ENCODE data around the gene IGSF21. TPM values are rescaled to one million over a fixed set of nuclear protein-coding genes. Genes with fewer than 3 reads are reported as not detected.

The IGSF21 gene
- total RNA-seq, 1 experiment from 2014 or later = 5.2 TPM

DNA sequence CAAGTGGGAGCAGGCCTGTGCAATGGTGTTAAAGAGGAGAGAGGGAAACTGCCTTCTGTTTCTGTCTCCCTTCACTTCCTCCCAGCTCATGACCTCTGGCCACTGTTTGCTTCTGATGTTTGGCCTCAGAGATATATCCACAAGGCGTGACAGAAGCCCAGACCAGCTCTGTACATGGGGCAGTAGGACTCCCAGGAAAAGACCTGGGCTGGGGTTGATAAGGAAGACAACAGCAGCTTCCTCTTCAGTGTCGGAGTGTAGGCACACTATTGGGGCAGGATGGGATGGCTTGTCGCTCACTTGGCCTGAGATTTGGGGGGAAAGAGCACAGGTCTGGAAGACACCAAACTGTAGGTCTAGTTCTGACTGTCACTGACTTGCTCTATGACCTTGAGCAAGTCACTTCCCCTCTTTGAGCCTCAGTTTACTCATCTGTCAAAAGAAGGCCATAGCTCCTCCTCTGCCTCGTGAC, 305.3 kb downstream of the IGSF21 start:
- Histone ChIP-seq H3K23me2 (ENCODE audit: insufficient read length, low read depth, low read length, poor library complexity, severe bottlenecking) (no peaks in the 10 kb centered on the region), H2BK20ac (ENCODE audit: low read depth, low read length, poor library complexity, severe bottlenecking) (no peak overlapping the region), H3K4me1 (ENCODE audit: insufficient read depth, low read length) (peaks cover 16% of the 10 kb centered on the region; the same call in 1 of the 2 replicates), H3K23ac (ENCODE audit: insufficient read length, low read depth, low read length) (no peak overlapping the region), H3K9me3 (ENCODE audit: control insufficient read depth, low read depth, low read length) (peaks cover 7% of the 10 kb centered on the region), H3K4ac (ENCODE audit: low read depth, low read length) (no peak overlapping the region), H2BK5ac (ENCODE audit: insufficient read length, low read length) (no peak overlapping the region), H3K9ac (ENCODE audit: extremely low read depth, insufficient read length, low read length) (no peak overlapping the region), H3T11ph (ENCODE audit: low read length) (no peak overlapping the region), H4K20me1 (ENCODE audit: control insufficient read depth, insufficient read depth, insufficient read length) (no peaks in the 10 kb centered on the region), H4K5ac (ENCODE audit: insufficient read length, low read depth, low read length) (no peak overlapping the region), H3K56ac (ENCODE audit: insufficient read length, low read depth, low read length) (no peak overlapping the region), H3K27me3 (ENCODE audit: insufficient read depth, low read length) (no peaks in the 10 kb centered on the region), H3K79me2 (ENCODE audit: insufficient read depth, low read length) (no peaks in the 10 kb centered on the region), H2BK15ac (ENCODE audit: low read depth, low read length) (no peak overlapping the region), H2AK5ac (ENCODE audit: insufficient read length, low read length) (no peak overlapping the region), H2AFZ (ENCODE audit: low read length) (no peak overlapping the region), H3K79me1 (ENCODE audit: insufficient read depth, low read depth, low read length, poor library complexity, severe bottlenecking) (no peaks in the 10 kb centered on the region), H3K18ac (ENCODE audit: insufficient read length, low read depth, low read length) (no peak overlapping the region), H3K14ac (ENCODE audit: insufficient read depth, low read length) (no peak overlapping the region), H4K91ac (ENCODE audit: insufficient read length, low read depth, low read length) (no peak overlapping the region), H2BK120ac (ENCODE audit: low read depth, low read length, poor library complexity, severe bottlenecking) (no peak overlapping the region), H3K4me2 (ENCODE audit: insufficient read depth, insufficient read length, low read length) (no peak overlapping the region), H3K27ac (ENCODE audit: insufficient read length, low read depth, low read length) (no peak overlapping the region), H2BK12ac (ENCODE audit: insufficient read length, low read depth, low read length) (no peak overlapping the region), H4K8ac (replicated peaks; ENCODE audit: insufficient read length, low read depth, low read length) (no peak overlapping the region)
- H3K36me3 Mint-ChIP-seq (ENCODE audit: insufficient read depth in 1 of 3, low read depth in 3 of 3) = peaks cover 30 to 34% (median 30%) of the 10 kb centered on the region in 3 experiments
- TF ChIP-seq, protein P1, sequence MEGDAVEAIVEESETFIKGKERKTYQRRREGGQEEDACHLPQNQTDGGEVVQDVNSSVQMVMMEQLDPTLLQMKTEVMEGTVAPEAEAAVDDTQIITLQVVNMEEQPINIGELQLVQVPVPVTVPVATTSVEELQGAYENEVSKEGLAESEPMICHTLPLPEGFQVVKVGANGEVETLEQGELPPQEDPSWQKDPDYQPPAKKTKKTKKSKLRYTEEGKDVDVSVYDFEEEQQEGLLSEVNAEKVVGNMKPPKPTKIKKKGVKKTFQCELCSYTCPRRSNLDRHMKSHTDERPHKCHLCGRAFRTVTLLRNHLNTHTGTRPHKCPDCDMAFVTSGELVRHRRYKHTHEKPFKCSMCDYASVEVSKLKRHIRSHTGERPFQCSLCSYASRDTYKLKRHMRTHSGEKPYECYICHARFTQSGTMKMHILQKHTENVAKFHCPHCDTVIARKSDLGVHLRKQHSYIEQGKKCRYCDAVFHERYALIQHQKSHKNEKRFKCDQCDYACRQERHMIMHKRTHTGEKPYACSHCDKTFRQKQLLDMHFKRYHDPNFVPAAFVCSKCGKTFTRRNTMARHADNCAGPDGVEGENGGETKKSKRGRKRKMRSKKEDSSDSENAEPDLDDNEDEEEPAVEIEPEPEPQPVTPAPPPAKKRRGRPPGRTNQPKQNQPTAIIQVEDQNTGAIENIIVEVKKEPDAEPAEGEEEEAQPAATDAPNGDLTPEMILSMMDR (conservative IDR thresholded peaks at IDR 0.05) = no peak
- peaks cover 67 to 84% of the 10 kb centered on the region in 2 experiments for H3K4me1 Mint-ChIP-seq
- H3K4me3 Mint-ChIP-seq = no peak overlapping the region; a peak in 1 of 5 replicates
- no peaks in the 10 kb centered on the region; the same call in 1 of the 2 replicates for H3K27me3 Mint-ChIP-seq (ENCODE audit: low read depth)
- H3K27ac Mint-ChIP-seq = no peak overlapping the region; a peak in 1 of 7 replicates
- no peak for DNase-seq
- H3K9me3 Mint-ChIP-seq = peaks cover 27% of the 10 kb centered on the region in 2 experiments
- no CpG with 5 or more reads among the region's 4 CpGs for WGBS (ENCODE audit: extremely low coverage, insufficient read length, low lambda C conversion rate)

Measured in H9 (cell line).